CD4-positive, CD25-positive, alpha-beta regulatory T cell (primary cell): Measurements from ENCODE around the gene COL9A2. TPM values are rescaled to one million over a fixed set of nuclear protein-coding genes. Genes with fewer than 3 reads are reported as not detected.

ENCODE experiments used
- ATAC-seq, 2 donors: fragments of 150-1000 bp; cut with Tn5 transposase; one replicate each; pipeline ENCODE4 v1.10.0; 2021; ENCODE audit warnings: low read depth in 2 of 2, moderate number of reproducible peaks in 2 of 2, moderate library complexity in 1 of 2
- DNase-seq, 3 donors: peaks; one replicate each; pipeline versions ENCODE4 v3.0.0 to v3.0.0-alpha.2; 2012 to 2022; ENCODE audit warnings: mixed read lengths in 1 of 3
- H3K27ac ChIP-seq: one replicate; pipeline ENCODE4 v1.7.0; 2013; ENCODE audit warnings: mild to moderate bottlenecking, low read length; ENCODE audit not compliant: insufficient read depth, poor library complexity, severe bottlenecking
- H3K27me3 ChIP-seq: one replicate; pipeline ENCODE4 v1.7.0; 2013; ENCODE audit warnings: low read length; ENCODE audit not compliant: control insufficient read depth, insufficient read depth
- H3K36me3 ChIP-seq: one replicate; pipeline ENCODE4 v1.7.0; 2013; ENCODE audit warnings: mild to moderate bottlenecking, low read length, moderate library complexity; ENCODE audit not compliant: control insufficient read depth, insufficient read depth
- H3K4me1 ChIP-seq: 2 replicates; pipeline ENCODE4 v1.7.0; 2013; ENCODE audit warnings: mild to moderate bottlenecking, low read length; ENCODE audit not compliant: insufficient read depth, control insufficient read depth, poor library complexity, severe bottlenecking
- H3K4me3 ChIP-seq: one replicate; pipeline ENCODE4 v1.7.0; 2013; ENCODE audit warnings: low read depth, mild to moderate bottlenecking, low read length, moderate library complexity
- H3K9me3 ChIP-seq, 2 experiments: 1 replicate in 1 of 2; 2 replicates in 1 of 2; pipeline ENCODE4 v1.7.0; 2013; ENCODE audit warnings: low read length in 2 of 2, mild to moderate bottlenecking in 1 of 2, moderate library complexity in 1 of 2; ENCODE audit not compliant: control insufficient read depth in 2 of 2
- H3K27ac Mint-ChIP-seq, 3 donors: one replicate each; pipeline ENCODE4 v1.8.0; 2020 to 2022; ENCODE audit warnings: mild to moderate bottlenecking in 3 of 3, mixed read lengths in 3 of 3, moderate library complexity in 2 of 3
- H3K27me3 Mint-ChIP-seq: one replicate; pipeline ENCODE4 v1.8.0; 2022; ENCODE audit warnings: mild to moderate bottlenecking, mixed read lengths
- H3K36me3 Mint-ChIP-seq: one replicate; pipeline ENCODE4 v1.8.0; 2020; ENCODE audit warnings: mixed read lengths
- H3K4me1 Mint-ChIP-seq, 4 donors: one replicate each; pipeline ENCODE4 v1.8.0; 2020 to 2022; ENCODE audit warnings: mixed read lengths in 4 of 4, mild to moderate bottlenecking in 1 of 4
- H3K4me3 Mint-ChIP-seq, 4 donors: one replicate each; pipeline ENCODE4 v1.8.0; 2020 to 2022; ENCODE audit warnings: mild to moderate bottlenecking in 4 of 4, mixed read lengths in 4 of 4, moderate library complexity in 3 of 4
- H3K9me3 Mint-ChIP-seq, 7 donors: one replicate each; pipeline ENCODE4 v1.8.0; 2020 to 2022; ENCODE audit warnings: mixed read lengths in 7 of 7, mild to moderate bottlenecking in 3 of 7, moderate library complexity in 2 of 7
- polyA plus RNA-seq, 4 donors: library from polyadenylated mRNA; unstranded; fragments of 300-500 nt; fragmentation: Illumina TruSeq; gene quantifications; one replicate each; pipeline ENCODE4 v1.2.3, GENCODE V29; 2021
- total RNA-seq: library from RNA; stranded (reverse); gene quantifications from one replicate; pipeline ENCODE4 v1.2.3, GENCODE V29; 2022

COL9A2 gene
- total and polyA plus RNA-seq, 5 donors from 2014 or later: 0.26 to 2.9 (median 0.55) TPM

- H3K27ac ChIP-seq: peak within 1 kb of the TSS; percentile 99
- Mint-ChIP-seq H3K27me3 (no peaks in the 10 kb centered on the region), H3K9me3 (no peaks in the 10 kb centered on the region), H3K4me3 (peak within 1 kb of the TSS; percentile 92 to 98 (median 96)), H3K36me3 (peaks cover 24% of the 10 kb centered on the region), H3K4me1 (peaks cover 15 to 62% (median 44%) of the 10 kb centered on the region in 4 donors), H3K27ac (peak within 1 kb of the TSS; percentile 99)
- H3K4me1 ChIP-seq: peaks cover 32% of the 10 kb centered on the region
- peak; percentile 95 to 99 (median 96) for DNase-seq
- H3K36me3 ChIP-seq: peaks cover 24% of the 10 kb centered on the region
- H3K27me3 ChIP-seq: no peaks in the 10 kb centered on the region
- ATAC-seq: peak; percentile 98 to 99
- H3K4me3 ChIP-seq: peak within 1 kb of the TSS; percentile 95
- no peaks in the 10 kb centered on the region for H3K9me3 ChIP-seq
These were observed 59.2 kb downstream of the COL9A2 start, which contains the start of gene ZMPSTE24 for GRCh38 chr1:40257688-40258444. Gene ZMPSTE24 (plus strand): TSS chr1:40258236. CDS start chr1:40258272, 36 bp downstream.

- H3K9me3 Mint-ChIP-seq: no peaks in the 10 kb centered on the region
- Histone ChIP-seq H3K36me3 (peaks cover 18% of the 10 kb centered on the region), H3K27ac (peak overlapping the region; percentile 99), H3K27me3 (no peaks in the 10 kb centered on the region), H3K4me1 (peaks cover 32% of the 10 kb centered on the region), H3K4me3 (peak overlapping the region; percentile 94), H3K9me3 (no peaks in the 10 kb centered on the region)
- no peaks in the 10 kb centered on the region for H3K27me3 Mint-ChIP-seq
- H3K4me1 Mint-ChIP-seq: peaks cover 12 to 58% (median 41%) of the 10 kb centered on the region in 4 donors
- ATAC-seq (no peak), DNase-seq (no peak)
- H3K27ac Mint-ChIP-seq: peak overlapping the region; percentile 99
- peak overlapping the region; percentile 92 to 98 (median 96) for H3K4me3 Mint-ChIP-seq
- peaks cover 20% of the 10 kb centered on the region for H3K36me3 Mint-ChIP-seq
These were observed 59.8 kb downstream of the COL9A2 start for GRCh38 chr1:40257313-40257687.

DNA sequence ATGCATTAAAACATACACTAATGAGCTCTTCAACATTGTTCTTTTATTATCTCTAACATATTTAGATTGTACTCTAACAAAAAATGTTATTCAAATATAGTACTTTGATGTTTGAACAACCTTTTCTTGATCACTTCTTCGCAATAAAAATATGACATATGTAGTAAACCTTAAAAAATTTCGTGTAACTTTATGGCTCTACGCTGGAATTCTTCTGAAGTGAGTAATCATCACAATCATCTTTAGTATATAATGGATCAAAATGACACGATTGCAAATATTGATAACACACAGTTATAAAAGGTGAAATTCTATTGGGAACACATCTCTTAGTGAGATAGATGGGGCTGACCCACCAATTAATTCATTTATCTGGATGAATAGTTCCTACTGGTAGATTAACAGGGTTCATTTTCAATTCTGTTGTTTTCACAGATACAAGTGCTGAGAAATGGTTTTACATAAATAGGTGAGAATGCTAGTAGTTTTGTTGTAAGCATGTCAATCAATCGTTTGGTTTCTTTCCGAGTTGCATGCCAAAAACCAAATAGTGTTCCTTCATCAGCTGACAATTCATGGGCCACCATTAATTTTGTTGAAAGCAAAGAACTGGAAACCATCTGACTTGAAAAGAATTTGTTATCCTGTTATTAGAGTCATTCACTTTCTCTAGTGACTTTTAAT, 60.5 kb downstream of the COL9A2 start:
- Mint-ChIP-seq H3K27me3 (no peaks in the 10 kb centered on the region), H3K27ac (peak overlapping the region; percentile 31 to 99 (median 99)), H3K4me1 (peaks cover 12 to 52% (median 37%) of the 10 kb centered on the region in 4 donors), H3K9me3 (no peaks in the 10 kb centered on the region), H3K36me3 (peaks cover 15% of the 10 kb centered on the region), H3K4me3 (peak overlapping the region; percentile 92 to 98 (median 96))
- H3K27ac ChIP-seq: peak overlapping the region; percentile 99
- no peaks in the 10 kb centered on the region for H3K27me3 ChIP-seq
- no peak for ATAC-seq
- H3K4me1 ChIP-seq: peaks cover 32% of the 10 kb centered on the region
- no peak for DNase-seq
- peak overlapping the region; percentile 94 for H3K4me3 ChIP-seq
- peaks cover 10% of the 10 kb centered on the region for H3K36me3 ChIP-seq
- H3K9me3 ChIP-seq: no peaks in the 10 kb centered on the region

- ATAC-seq: no peak
These were observed 61.9 kb downstream of the COL9A2 start for GRCh38 chr1:40255231-40255630.

GRCh38 chr1:40252601-40253000, 64.5 kb downstream of the COL9A2 start:
- ATAC-seq: no peak
- H3K9me3 ChIP-seq: no peaks in the 10 kb centered on the region
- H3K27ac ChIP-seq: no peak overlapping the region
- no peaks in the 10 kb centered on the region for H3K27me3 ChIP-seq
- no peaks in the 10 kb centered on the region for H3K36me3 ChIP-seq
- peaks cover 13% of the 10 kb centered on the region for H3K4me1 ChIP-seq
- no peaks in the 10 kb centered on the region for H3K9me3 Mint-ChIP-seq
- peaks cover 6 to 31% (median 22%) of the 10 kb centered on the region in 4 donors for H3K4me1 Mint-ChIP-seq
- H3K27me3 Mint-ChIP-seq: no peaks in the 10 kb centered on the region
- no peak overlapping the region for H3K27ac Mint-ChIP-seq
- peaks cover 5% of the 10 kb centered on the region for H3K36me3 Mint-ChIP-seq
- H3K4me3 ChIP-seq: no peak overlapping the region
- no peak for DNase-seq
- no peak overlapping the region for H3K4me3 Mint-ChIP-seq

More at GRCh38 chr1:40255231-40255630, 61.9 kb downstream of the COL9A2 start:
- H3K27ac ChIP-seq: no peak overlapping the region
- peaks cover 5% of the 10 kb centered on the region for H3K36me3 Mint-ChIP-seq
- no peaks in the 10 kb centered on the region for H3K36me3 ChIP-seq
- H3K27me3 Mint-ChIP-seq: no peaks in the 10 kb centered on the region
- no peak overlapping the region for H3K4me3 Mint-ChIP-seq
- no peaks in the 10 kb centered on the region for H3K9me3 ChIP-seq
- H3K9me3 Mint-ChIP-seq: no peaks in the 10 kb centered on the region
- no peak for DNase-seq
- peak overlapping the region in 1 of 3 donors; percentile 12 for H3K27ac Mint-ChIP-seq
- H3K4me1 ChIP-seq: peaks cover 32% of the 10 kb centered on the region
- no peak overlapping the region for H3K4me3 ChIP-seq
- H3K4me1 Mint-ChIP-seq: peaks cover 7 to 46% (median 28%) of the 10 kb centered on the region in 4 donors
- no peaks in the 10 kb centered on the region for H3K27me3 ChIP-seq

DNA sequence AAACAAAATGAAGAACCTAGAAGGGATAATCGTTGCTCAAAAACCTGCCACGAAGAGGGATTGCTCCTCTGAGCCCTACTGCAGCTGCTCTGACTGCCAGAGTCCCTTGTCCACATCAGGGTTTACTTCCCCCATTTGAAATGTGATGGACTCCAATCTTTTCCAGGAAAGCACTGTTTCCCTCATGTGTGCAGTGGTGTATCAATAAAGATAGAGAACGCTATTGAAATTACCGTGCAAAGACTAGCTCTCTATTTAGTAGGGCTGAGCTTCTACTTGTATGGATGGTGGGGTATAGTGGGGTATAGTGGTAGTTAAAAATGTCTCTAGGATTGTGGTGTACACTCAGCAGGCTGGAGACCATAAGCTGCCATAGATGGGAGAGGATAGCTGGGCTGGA, 65.6 kb downstream of the COL9A2 start:
- ATAC-seq: no peak
- H3K27me3 ChIP-seq: no peaks in the 10 kb centered on the region
- H3K27ac ChIP-seq: no peak overlapping the region
- peaks cover 2% of the 10 kb centered on the region for H3K4me1 ChIP-seq
- Mint-ChIP-seq H3K36me3 (peaks cover 5% of the 10 kb centered on the region), H3K4me1 (peaks cover 6 to 21% (median 16%) of the 10 kb centered on the region in 4 donors), H3K9me3 (no peaks in the 10 kb centered on the region), H3K27ac (no peak overlapping the region), H3K4me3 (no peak overlapping the region), H3K27me3 (no peaks in the 10 kb centered on the region)
- no peaks in the 10 kb centered on the region for H3K9me3 ChIP-seq
- no peak overlapping the region for H3K4me3 ChIP-seq
- no peaks in the 10 kb centered on the region for H3K36me3 ChIP-seq
- no peak for DNase-seq
